HEK293T (cell line): ENCODE measurements around the gene KIF25.

Experiments used
- ARNT ChIP-seq: fragments of 450-650 bp; IDR thresholded peaks from 2 replicates; pipeline ENCODE4 v1.6.1; 2017; ENCODE audit warnings: mild to moderate bottlenecking
- CTBP1 ChIP-seq: fragments of 450-650 bp; IDR thresholded peaks from 2 replicates; pipeline ENCODE4 v1.6.1; 2016; ENCODE audit warnings: borderline replicate concordance
- ELF4 ChIP-seq: fragments of 450-650 bp; IDR thresholded peaks from 2 replicates; pipeline ENCODE4 v1.6.1; 2017; ENCODE audit warnings: antibody characterized with exemption
- FOXA1 ChIP-seq: fragments of 450-650 bp; IDR thresholded peaks from 2 replicates; pipeline ENCODE4 v1.6.1; 2016; ENCODE audit warnings: mild to moderate bottlenecking
- HDGF ChIP-seq: fragments of 450-650 bp; IDR thresholded peaks from 2 replicates; pipeline ENCODE4 v1.6.1; 2017; ENCODE audit warnings: antibody characterized with exemption, borderline replicate concordance
- LEF1 ChIP-seq: fragments of 450-650 bp; IDR thresholded peaks from 2 replicates; pipeline ENCODE4 v1.6.1; 2017; ENCODE audit warnings: mild to moderate bottlenecking, borderline replicate concordance
- SP1 ChIP-seq: fragments of 450-650 bp; IDR thresholded peaks from 2 replicates; pipeline ENCODE4 v1.6.1; 2017
- SUZ12 ChIP-seq: fragments of 450-650 bp; IDR thresholded peaks from 2 replicates; pipeline ENCODE4 v1.6.1; 2016; ENCODE audit warnings: mild to moderate bottlenecking

GRCh38 chr6:167988154-167988495 is 9.3 kb upstream of the KIF25 start:
- no peak for TF ChIP-seq SUZ12
- TF ChIP-seq CTBP1 = no peak
- TF ChIP-seq LEF1 = no peak
- no peak for TF ChIP-seq FOXA1
- no peak for TF ChIP-seq ELF4
- no peak for TF ChIP-seq SP1
- no peak for TF ChIP-seq HDGF
- no peak for TF ChIP-seq ARNT
